EL (cell line): ENCODE data around the gene PMAIP1.
"Not testable (repeated sequence)": the region's sequence is repeated elsewhere in the genome, so short reads cannot be mapped to it uniquely, and the experiment has no call there.

Experiments used
- DNase-seq: peaks from one replicate; pipeline ENCODE4 v3.0.0-alpha.2; 2016

Gene PMAIP1

GRCh38 chr18:59885579-59886163 is 14.1 kb upstream of the PMAIP1 start:
- peak; percentile 88 for DNase-seq

GRCh38 chr18:59886399-59886798 is 13.4 kb upstream of the PMAIP1 start:
- DNase-seq: not testable (repeated sequence)

GRCh38 chr18:59892123-59892522 is 7.7 kb upstream of the PMAIP1 start:
- DNase-seq: no peak

GRCh38 chr18:59893971-59894370 is 5.8 kb upstream of the PMAIP1 start:
- no peak for DNase-seq

- no peak for DNase-seq
These were observed 2.4 kb upstream of the PMAIP1 start for GRCh38 chr18:59897321-59897954.

GRCh38 chr18:59898093-59898492 is 1.7 kb upstream of the PMAIP1 start:
- no peak for DNase-seq

- no peak for DNase-seq
These were observed 1.0 kb upstream of the PMAIP1 start for GRCh38 chr18:59898609-59899297.

GRCh38 chr18:59900222-59901128 is 679 bp downstream of the PMAIP1 start:
- DNase-seq: peak; percentile 84

- DNase-seq: peak; percentile 84
These were observed 2.6 kb downstream of the PMAIP1 start for GRCh38 chr18:59902131-59902992.

GRCh38 chr18:59902993-59903610 is 3.3 kb downstream of the PMAIP1 start:
- DNase-seq: no peak

GRCh38 chr18:59904011-59904601 is 4.3 kb downstream of the PMAIP1 start:
- no peak for DNase-seq

GRCh38 chr18:59905686-59906091 is 5.9 kb downstream of the PMAIP1 start:
- no peak for DNase-seq

- no peak for DNase-seq
These were observed 6.4 kb downstream of the PMAIP1 start for GRCh38 chr18:59906203-59906602.

- no peak for DNase-seq
These were observed 7.4 kb downstream of the PMAIP1 start for GRCh38 chr18:59907172-59907571.

- no peak for DNase-seq
These were observed 7.9 kb downstream of the PMAIP1 start for GRCh38 chr18:59907660-59908059.

- DNase-seq: no peak
These were observed 9.0 kb downstream of the PMAIP1 start for GRCh38 chr18:59908799-59909198.

GRCh38 chr18:59909289-59910036 is 9.7 kb downstream of the PMAIP1 start:
- no peak for DNase-seq

GRCh38 chr18:59910967-59911366 is 11.2 kb downstream of the PMAIP1 start:
- peak; percentile 57 for DNase-seq

GRCh38 chr18:59911600-59911999 is 11.8 kb downstream of the PMAIP1 start:
- DNase-seq: no peak

- DNase-seq: no peak
These were observed 12.3 kb downstream of the PMAIP1 start for GRCh38 chr18:59912007-59912550.
